MM.1S (cell line): ENCODE results near the gene AK9.
A peak's percentile ranks its signal among the peaks of the same experiment; 100 is the strongest.

Experiments
- CTCF ChIP-seq: fragments of 300-600 bp; sonication (generic); IDR thresholded peaks from 2 replicates; pipeline ENCODE4 v1.5.1; 2016; ENCODE audit warnings: antibody characterized with exemption, low read length, mixed read lengths
- EZH2 ChIP-seq: fragments of 300-600 bp; sonication (generic); optimal IDR thresholded peaks from 2 replicates; pipeline ENCODE3; 2017; ENCODE audit warnings: low read depth, mild to moderate bottlenecking, antibody characterized with exemption, low read length, mixed read lengths
- EZH2phosphoT487 ChIP-seq: fragments of 300-600 bp; sonication (generic); IDR thresholded peaks from 2 replicates; pipeline ENCODE4 v1.6.1; 2018; ENCODE audit warnings: antibody characterized with exemption, low read length

GRCh38 chr6:109595998-109596397 is 95.0 kb downstream of the AK9 start:
- TF ChIP-seq CTCF: peak; percentile 29
- TF ChIP-seq EZH2phosphoT487: no peak
- no peak for TF ChIP-seq EZH2
